Nephron (organoid): ENCODE data around the gene TGFB3.

Experiments used
- H3K27ac Mint-ChIP-seq, 3 experiments: 2 replicates each; pipeline ENCODE4 v1.8.0; 2020; ENCODE audit warnings: mixed read lengths in 3 of 3, mild to moderate bottlenecking in 2 of 3, moderate library complexity in 1 of 3
- H3K27me3 Mint-ChIP-seq: 2 replicates; pipeline ENCODE4 v1.8.0; 2021; ENCODE audit warnings: low read depth, mild to moderate bottlenecking, moderate library complexity, mixed read lengths
- H3K36me3 Mint-ChIP-seq: 2 replicates; pipeline ENCODE4 v1.8.0; 2020; ENCODE audit warnings: low read depth, mixed read lengths
- H3K4me1 Mint-ChIP-seq: 2 replicates; pipeline ENCODE4 v1.8.0; 2020; ENCODE audit warnings: mixed read lengths
- H3K4me3 Mint-ChIP-seq, 3 experiments: 2 replicates each; pipeline ENCODE4 v1.8.0; 2020; ENCODE audit warnings: mild to moderate bottlenecking in 3 of 3, mixed read lengths in 3 of 3, moderate library complexity in 2 of 3
- H3K9me3 Mint-ChIP-seq: 2 replicates; pipeline ENCODE4 v1.8.0; 2020; ENCODE audit warnings: mixed read lengths
- CTCF ChIP-seq, 3 experiments: fragments of 200-600 bp; sonication (generic); IDR thresholded peaks; one replicate each; pipeline ENCODE4 v1.5.0; 2021; ENCODE audit warnings: antibody characterized with exemption in 3 of 3; ENCODE audit not compliant: unreplicated experiment in 3 of 3

The TGFB3 gene

GRCh38 chr14:75969891-75970290, 11.9 kb downstream of the TGFB3 start:
- Mint-ChIP-seq H3K9me3 (no peaks in the 10 kb centered on the region), H3K36me3 (peaks cover 45% of the 10 kb centered on the region), H3K4me3 (no peak overlapping the region), H3K27ac (no peak overlapping the region), H3K27me3 (no peaks in the 10 kb centered on the region), H3K4me1 (peaks cover 36% of the 10 kb centered on the region)
- TF ChIP-seq CTCF (IDR thresholded peaks at IDR 0.05; ENCODE audit: unreplicated experiment in 3 of 3) = no peak

- Mint-ChIP-seq H3K9me3 (no peaks in the 10 kb centered on the region), H3K27ac (no peak overlapping the region), H3K27me3 (no peaks in the 10 kb centered on the region), H3K4me1 (peaks cover 36% of the 10 kb centered on the region), H3K4me3 (no peak overlapping the region), H3K36me3 (peaks cover 49% of the 10 kb centered on the region)
- TF ChIP-seq CTCF (IDR thresholded peaks at IDR 0.05; ENCODE audit: unreplicated experiment in 3 of 3) = no peak
Observed at GRCh38 chr14:75969126-75969525, 12.7 kb downstream of the TGFB3 start.

GRCh38 chr14:75968456-75968855, 13.3 kb downstream of the TGFB3 start:
- Mint-ChIP-seq H3K4me1 (peaks cover 35% of the 10 kb centered on the region), H3K27ac (no peak overlapping the region), H3K9me3 (no peaks in the 10 kb centered on the region), H3K4me3 (no peak overlapping the region), H3K27me3 (no peaks in the 10 kb centered on the region), H3K36me3 (peaks cover 52% of the 10 kb centered on the region)
- TF ChIP-seq CTCF (IDR thresholded peaks at IDR 0.05; ENCODE audit: unreplicated experiment in 3 of 3) = no peak

- Mint-ChIP-seq H3K4me3 (no peak overlapping the region), H3K27me3 (no peaks in the 10 kb centered on the region), H3K4me1 (peaks cover 29% of the 10 kb centered on the region), H3K27ac (no peak overlapping the region), H3K9me3 (no peaks in the 10 kb centered on the region), H3K36me3 (peaks cover 55% of the 10 kb centered on the region)
- TF ChIP-seq CTCF (IDR thresholded peaks at IDR 0.05; ENCODE audit: unreplicated experiment in 3 of 3) = no peak
Observed at GRCh38 chr14:75967866-75968265, 13.9 kb downstream of the TGFB3 start.

GRCh38 chr14:75961662-75962061, 20.1 kb downstream of the TGFB3 start:
- H3K36me3 Mint-ChIP-seq = peaks cover 69% of the 10 kb centered on the region
- no peak overlapping the region for H3K4me3 Mint-ChIP-seq
- TF ChIP-seq CTCF (IDR thresholded peaks at IDR 0.05; ENCODE audit: unreplicated experiment in 3 of 3) = no peak
- no peaks in the 10 kb centered on the region for H3K9me3 Mint-ChIP-seq
- no peak overlapping the region for H3K27ac Mint-ChIP-seq
- H3K4me1 Mint-ChIP-seq = no peaks in the 10 kb centered on the region
- H3K27me3 Mint-ChIP-seq = no peaks in the 10 kb centered on the region

GRCh38 chr14:75960231-75960630, 21.6 kb downstream of the TGFB3 start:
- Mint-ChIP-seq H3K4me1 (no peaks in the 10 kb centered on the region), H3K9me3 (no peaks in the 10 kb centered on the region), H3K4me3 (no peak overlapping the region), H3K27me3 (no peaks in the 10 kb centered on the region), H3K36me3 (peaks cover 55% of the 10 kb centered on the region), H3K27ac (peak overlapping the region; percentile 8 to 41 (median 18))
- no peak for TF ChIP-seq CTCF (IDR thresholded peaks at IDR 0.05; ENCODE audit: unreplicated experiment in 3 of 3)
